ENCODE results near the gene ANKMY1. TPM values are rescaled to one million over a fixed set of nuclear protein-coding genes. Genes with fewer than 3 reads are reported as not detected.

ANKMY1 gene
- total RNA-seq, 4 donors from 2014 or later, result 18.0 to 22.7 (median 21.1) TPM

DNA sequence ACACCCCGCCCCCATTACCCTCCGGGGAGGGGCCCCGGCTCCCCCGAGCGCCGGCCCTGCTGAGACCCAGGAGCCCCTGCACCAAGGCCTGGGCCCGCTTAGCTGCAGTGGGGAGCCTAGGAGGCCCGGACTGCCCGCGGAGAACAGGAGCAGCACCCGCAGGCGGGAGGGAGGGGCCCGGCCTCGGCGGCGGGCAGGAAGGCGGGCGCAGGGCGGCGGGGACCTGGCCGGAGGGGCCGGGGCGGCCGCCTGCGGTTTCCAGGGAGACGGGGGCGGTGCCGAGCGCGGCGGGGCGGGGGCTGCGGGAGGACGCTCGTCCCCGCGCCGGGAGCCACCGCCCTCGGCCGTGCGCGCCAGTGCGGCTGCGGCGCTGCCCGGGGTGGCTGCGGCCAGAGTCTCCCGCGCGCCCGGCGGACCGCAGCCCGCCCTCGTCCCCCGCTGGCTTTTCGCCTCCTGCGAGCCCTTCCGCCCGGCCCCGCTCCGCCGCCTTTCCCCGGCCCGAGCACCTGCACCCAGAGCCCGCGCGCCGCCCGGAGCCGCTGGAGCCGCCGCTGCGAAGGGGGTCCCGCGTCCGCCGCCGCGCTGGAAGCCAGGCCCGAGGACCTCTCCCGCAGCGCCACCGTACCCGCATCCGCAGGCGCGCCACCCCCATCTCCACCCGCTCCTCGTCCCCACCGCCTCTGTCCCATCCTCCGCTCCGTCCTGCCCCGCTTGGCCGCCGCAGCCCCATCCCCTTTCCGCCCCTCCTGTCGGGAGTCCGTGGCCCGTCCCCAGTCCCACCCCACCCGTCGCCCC lies 105.1 kb downstream of the ANKMY1 start:
- TF ChIP-seq, protein P1, sequence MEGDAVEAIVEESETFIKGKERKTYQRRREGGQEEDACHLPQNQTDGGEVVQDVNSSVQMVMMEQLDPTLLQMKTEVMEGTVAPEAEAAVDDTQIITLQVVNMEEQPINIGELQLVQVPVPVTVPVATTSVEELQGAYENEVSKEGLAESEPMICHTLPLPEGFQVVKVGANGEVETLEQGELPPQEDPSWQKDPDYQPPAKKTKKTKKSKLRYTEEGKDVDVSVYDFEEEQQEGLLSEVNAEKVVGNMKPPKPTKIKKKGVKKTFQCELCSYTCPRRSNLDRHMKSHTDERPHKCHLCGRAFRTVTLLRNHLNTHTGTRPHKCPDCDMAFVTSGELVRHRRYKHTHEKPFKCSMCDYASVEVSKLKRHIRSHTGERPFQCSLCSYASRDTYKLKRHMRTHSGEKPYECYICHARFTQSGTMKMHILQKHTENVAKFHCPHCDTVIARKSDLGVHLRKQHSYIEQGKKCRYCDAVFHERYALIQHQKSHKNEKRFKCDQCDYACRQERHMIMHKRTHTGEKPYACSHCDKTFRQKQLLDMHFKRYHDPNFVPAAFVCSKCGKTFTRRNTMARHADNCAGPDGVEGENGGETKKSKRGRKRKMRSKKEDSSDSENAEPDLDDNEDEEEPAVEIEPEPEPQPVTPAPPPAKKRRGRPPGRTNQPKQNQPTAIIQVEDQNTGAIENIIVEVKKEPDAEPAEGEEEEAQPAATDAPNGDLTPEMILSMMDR (IDR thresholded peaks at IDR 0.05), result no peak
- no peak for TF ChIP-seq POLR2A (IDR thresholded peaks at IDR 0.05)
- peak overlapping the region; percentile 35 for H3K4me3 ChIP-seq (ENCODE audit: low read depth, poor library complexity, severe bottlenecking)
- WGBS, 2 donors, result 0 to 2% methylated on average over 49 to 54 of the region's 103 CpGs
- no peak for DNase-seq (ENCODE audit: low spot score in 2 of 2)
- intact Hi-C loops (cut with DNase I; ENCODE audit: low total_unique reads), result no loop called here

DNA sequence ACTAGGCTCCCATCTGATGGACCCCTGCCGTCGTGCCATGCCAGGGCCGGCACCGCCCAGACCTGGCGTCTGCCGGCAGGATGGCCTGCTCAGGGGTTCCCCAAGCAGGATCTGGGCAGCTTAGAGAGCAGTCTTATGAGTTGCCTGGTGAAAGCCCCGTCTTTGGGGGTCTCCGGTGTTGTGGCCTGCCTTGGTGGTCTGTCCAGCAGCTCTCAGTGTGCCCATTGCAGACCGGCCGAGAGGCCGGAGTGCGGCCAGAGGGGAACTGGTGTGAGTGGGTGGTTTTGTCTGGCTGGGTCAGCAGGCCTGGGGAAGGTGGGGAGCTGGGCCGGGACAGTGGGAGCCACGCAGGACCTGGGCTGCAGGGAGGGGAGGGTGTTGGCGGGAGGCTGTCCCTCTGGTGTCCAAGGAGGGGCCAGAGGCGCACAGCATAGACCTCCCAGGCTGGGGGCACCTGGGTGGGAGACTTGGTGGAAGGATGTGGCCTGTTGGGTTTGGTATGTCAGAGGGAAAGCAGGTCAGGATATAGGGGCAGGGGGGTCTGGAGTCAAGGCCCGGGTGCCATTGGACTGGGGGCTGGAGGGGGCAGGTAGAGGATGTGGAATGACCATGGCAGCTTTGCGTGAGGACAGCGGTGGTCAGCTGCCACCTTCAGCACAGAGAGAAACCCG lies 105.9 kb downstream of the ANKMY1 start:
- 42 to 49% methylated on average over 14 to 16 of the region's 20 CpGs for WGBS, 2 donors
- intact Hi-C loops (cut with DNase I; ENCODE audit: low total_unique reads), result no loop called here
- H3K4me3 ChIP-seq (ENCODE audit: low read depth, poor library complexity, severe bottlenecking), result no peak overlapping the region
- DNase-seq (ENCODE audit: low spot score in 2 of 2), result no peak
- TF ChIP-seq, protein P1 (IDR thresholded peaks at IDR 0.05), result no peak
- no peak for TF ChIP-seq POLR2A (IDR thresholded peaks at IDR 0.05)

DNA sequence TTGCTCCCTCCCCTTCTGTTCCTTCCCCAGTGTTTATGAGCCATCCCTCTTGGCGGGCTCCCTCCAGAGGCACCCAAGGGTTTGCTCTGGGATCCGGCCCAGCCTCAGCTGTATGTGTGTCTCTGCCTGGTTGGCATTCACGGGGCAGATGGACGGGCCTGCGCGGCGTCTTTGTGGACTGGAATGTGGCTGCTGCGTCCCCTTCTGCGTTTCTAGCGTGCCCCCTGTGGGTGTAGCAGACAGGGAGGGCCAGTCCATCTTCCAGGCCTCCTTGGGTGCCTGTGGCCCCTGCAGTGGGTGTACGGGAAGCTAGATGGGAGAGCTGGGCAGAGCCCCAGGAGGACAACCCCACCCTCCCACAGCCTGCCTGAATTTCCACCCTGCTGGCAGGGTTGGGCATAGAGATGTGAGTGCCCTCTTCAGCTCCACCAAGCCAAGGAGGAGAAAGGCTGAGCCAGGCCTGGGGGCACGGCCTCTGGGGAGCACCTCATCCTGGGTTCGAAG lies 106.6 kb downstream of the ANKMY1 start:
- TF ChIP-seq, protein P1 (IDR thresholded peaks at IDR 0.05), result no peak
- TF ChIP-seq POLR2A (IDR thresholded peaks at IDR 0.05), result no peak
- intact Hi-C loops (cut with DNase I; ENCODE audit: low total_unique reads), result no loop called here
- DNase-seq (ENCODE audit: low spot score in 2 of 2), result no peak
- WGBS, 2 donors, result 51 to 60% methylated on average over 12 to 13 of the region's 13 CpGs
- no peak overlapping the region for H3K4me3 ChIP-seq (ENCODE audit: low read depth, poor library complexity, severe bottlenecking)

DNA sequence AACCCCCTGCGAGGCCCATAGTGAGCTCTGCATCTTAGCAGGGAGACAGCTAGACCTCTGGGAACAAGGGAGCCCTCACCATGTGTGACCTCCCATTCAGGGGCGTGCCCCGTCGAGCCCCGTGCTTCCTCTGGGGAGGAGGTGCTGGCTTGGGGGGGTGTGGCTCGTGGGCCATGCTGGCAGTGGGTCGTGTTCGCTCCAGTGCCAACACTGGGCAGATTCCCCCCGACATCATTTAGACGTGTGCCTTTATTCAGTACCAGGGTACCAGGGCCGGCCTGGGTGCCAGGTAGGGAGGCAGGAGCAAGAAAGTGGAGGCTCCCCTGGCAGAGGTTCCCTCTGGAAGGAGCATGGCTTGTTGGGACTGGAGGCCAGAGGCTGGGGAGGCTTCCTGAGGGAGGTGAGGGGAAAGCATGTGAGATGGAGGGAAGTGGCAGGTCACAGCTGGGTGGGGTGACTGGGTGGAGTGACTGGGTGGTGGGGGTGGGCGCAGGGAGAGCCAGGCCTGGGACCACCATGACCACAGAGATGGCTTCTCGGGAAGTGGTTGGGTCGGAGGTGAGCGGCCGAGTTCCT lies 107.2 kb downstream of the ANKMY1 start:
- intact Hi-C loops (cut with DNase I; ENCODE audit: low total_unique reads), result no loop called here
- TF ChIP-seq, protein P1 (IDR thresholded peaks at IDR 0.05), result no peak
- TF ChIP-seq POLR2A (IDR thresholded peaks at IDR 0.05), result no peak
- DNase-seq (ENCODE audit: low spot score in 2 of 2), result no peak
- H3K4me3 ChIP-seq (ENCODE audit: low read depth, poor library complexity, severe bottlenecking), result no peak overlapping the region
- 38 to 44% methylated on average over 14 to 15 of the region's 16 CpGs for WGBS, 2 donors

DNA sequence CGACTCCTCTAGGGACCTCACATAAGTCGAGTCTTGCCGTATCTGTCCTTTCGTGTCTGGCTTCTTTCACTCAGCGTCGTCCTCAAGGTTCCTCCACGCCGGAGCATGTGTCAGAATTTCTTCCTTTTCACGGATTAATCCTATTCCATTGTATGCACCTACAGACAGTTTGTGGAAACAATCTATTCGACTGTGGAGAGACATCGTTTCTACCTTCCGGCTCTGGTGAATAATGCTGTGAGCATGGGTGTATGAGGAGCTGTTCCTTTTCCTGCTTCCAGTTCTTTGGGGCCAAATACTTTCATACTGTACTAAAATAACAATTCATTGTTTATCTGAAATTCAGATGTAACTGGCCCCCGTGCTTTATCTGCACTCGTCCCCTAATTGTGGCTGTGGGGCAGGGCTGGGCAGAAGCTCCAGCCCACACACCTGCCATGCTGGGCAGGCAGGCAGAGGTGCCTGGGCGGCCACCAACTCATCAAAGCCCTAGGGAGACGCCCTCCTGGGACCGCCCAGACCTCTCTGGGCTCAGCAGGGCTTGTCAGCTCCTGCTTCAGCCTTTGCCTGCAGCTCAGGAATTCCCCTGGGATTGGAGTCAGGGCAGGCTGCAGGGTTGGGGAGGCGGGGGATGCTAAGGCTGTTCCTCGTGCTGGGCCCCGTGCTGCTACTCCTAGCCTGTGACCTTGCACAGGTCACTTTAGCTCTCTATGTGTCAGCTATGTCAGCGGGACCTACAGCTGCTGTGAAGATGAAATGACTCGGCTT lies 107.8 kb downstream of the ANKMY1 start:
- 51 to 56% methylated on average over 22 of the region's 22 CpGs for WGBS, 2 donors
- intact Hi-C loops (cut with DNase I; ENCODE audit: low total_unique reads), result no loop called here
- TF ChIP-seq POLR2A (IDR thresholded peaks at IDR 0.05), result no peak
- TF ChIP-seq, protein P1 (IDR thresholded peaks at IDR 0.05), result no peak
- no peak overlapping the region for H3K4me3 ChIP-seq (ENCODE audit: low read depth, poor library complexity, severe bottlenecking)
- DNase-seq (ENCODE audit: low spot score in 2 of 2), result no peak

All from lower leg skin (tissue), 4 donors.